ENCODE measurements around the gene TEX11.
"Not testable (repeated sequence)": the region's sequence is repeated elsewhere in the genome, so short reads cannot be mapped to it uniquely, and the experiment has no call there.

TEX11 gene

GRCh38 chrX:70720721-70721120, 187.8 kb downstream of the TEX11 start:
- Histone ChIP-seq H3K4me2 (ENCODE audit: low read length) (no peak overlapping the region), H4K20me1 (ENCODE audit: insufficient read depth, low read length) (no peaks in the 10 kb centered on the region), H3K4me1 (ENCODE audit: insufficient read depth, low read length, severe bottlenecking) (no peaks in the 10 kb centered on the region), H3K36me3 (ENCODE audit: insufficient read depth, low read length) (no peaks in the 10 kb centered on the region), H3K27ac (ENCODE audit: low read depth, low read length, poor library complexity, severe bottlenecking) (no peak overlapping the region), H3K9me3 (ENCODE audit: low read length) (no peaks in the 10 kb centered on the region), H3K9me2 (ENCODE audit: low read depth, low read length) (no peaks in the 10 kb centered on the region), H3K79me2 (ENCODE audit: insufficient read depth, low read length) (no peaks in the 10 kb centered on the region), H3K9ac (ENCODE audit: low read length) (no peak overlapping the region), H3F3A (ENCODE audit: insufficient read depth, low read length) (no peaks in the 10 kb centered on the region), H3K4me3 (ENCODE audit: low read depth, low read length, poor library complexity, severe bottlenecking) (no peak overlapping the region), H2AFZ (ENCODE audit: low read length) (no peak overlapping the region), H3K27me3 (ENCODE audit: insufficient read depth, low read length) (no peaks in the 10 kb centered on the region)
- TF ChIP-seq CTCF (IDR thresholded peaks at IDR 0.05; ENCODE audit: low read length), result no peak
- TF ChIP-seq EZH2 (IDR thresholded peaks at IDR 0.05; ENCODE audit: borderline replicate concordance, low read length), result no peak

- H2AFZ ChIP-seq (ENCODE audit: low read length); H3K9me3 ChIP-seq (ENCODE audit: low read length); H3K4me2 ChIP-seq (ENCODE audit: low read length); H3K27me3 ChIP-seq (ENCODE audit: insufficient read depth, low read length); H3K27ac ChIP-seq (ENCODE audit: low read depth, low read length, poor library complexity, severe bottlenecking); H3F3A ChIP-seq (ENCODE audit: insufficient read depth, low read length); H3K4me3 ChIP-seq (ENCODE audit: low read depth, low read length, poor library complexity, severe bottlenecking); H3K9ac ChIP-seq (ENCODE audit: low read length); H3K79me2 ChIP-seq (ENCODE audit: insufficient read depth, low read length); H4K20me1 ChIP-seq (ENCODE audit: insufficient read depth, low read length); H3K36me3 ChIP-seq (ENCODE audit: insufficient read depth, low read length); H3K4me1 ChIP-seq (ENCODE audit: insufficient read depth, low read length, severe bottlenecking); H3K9me2 ChIP-seq (ENCODE audit: low read depth, low read length): not testable (repeated sequence)
These were observed 197.2 kb downstream of the TEX11 start for GRCh38 chrX:70711336-70711735.

GRCh38 chrX:70694339-70695122, 214.0 kb downstream of the TEX11 start:
- Histone ChIP-seq H3K79me2 (ENCODE audit: insufficient read depth, low read length) (no peaks in the 10 kb centered on the region), H3K4me3 (ENCODE audit: low read depth, low read length, poor library complexity, severe bottlenecking) (no peak overlapping the region), H3K9me3 (ENCODE audit: low read length) (no peaks in the 10 kb centered on the region), H3F3A (ENCODE audit: insufficient read depth, low read length) (no peaks in the 10 kb centered on the region), H3K36me3 (ENCODE audit: insufficient read depth, low read length) (no peaks in the 10 kb centered on the region), H3K9ac (ENCODE audit: low read length) (no peak overlapping the region), H3K27ac (ENCODE audit: low read depth, low read length, poor library complexity, severe bottlenecking) (no peak overlapping the region), H3K9me2 (ENCODE audit: low read depth, low read length) (no peaks in the 10 kb centered on the region), H3K4me2 (ENCODE audit: low read length) (no peak overlapping the region), H2AFZ (ENCODE audit: low read length) (no peak overlapping the region), H4K20me1 (ENCODE audit: insufficient read depth, low read length) (no peaks in the 10 kb centered on the region), H3K4me1 (ENCODE audit: insufficient read depth, low read length, severe bottlenecking) (no peaks in the 10 kb centered on the region), H3K27me3 (ENCODE audit: insufficient read depth, low read length) (no peaks in the 10 kb centered on the region)
- TF ChIP-seq EZH2 (IDR thresholded peaks at IDR 0.05; ENCODE audit: borderline replicate concordance, low read length) (no peak), CTCF (IDR thresholded peaks at IDR 0.05; ENCODE audit: low read length) (no peak)

- not testable (repeated sequence) for H3K9ac ChIP-seq (ENCODE audit: low read length); H3K27ac ChIP-seq (ENCODE audit: low read depth, low read length, poor library complexity, severe bottlenecking); H3K9me3 ChIP-seq (ENCODE audit: low read length); H3K4me1 ChIP-seq (ENCODE audit: insufficient read depth, low read length, severe bottlenecking); H3K9me2 ChIP-seq (ENCODE audit: low read depth, low read length); H2AFZ ChIP-seq (ENCODE audit: low read length); H3K79me2 ChIP-seq (ENCODE audit: insufficient read depth, low read length); H3K4me3 ChIP-seq (ENCODE audit: low read depth, low read length, poor library complexity, severe bottlenecking); H3K4me2 ChIP-seq (ENCODE audit: low read length); H3F3A ChIP-seq (ENCODE audit: insufficient read depth, low read length); H4K20me1 ChIP-seq (ENCODE audit: insufficient read depth, low read length); H3K27me3 ChIP-seq (ENCODE audit: insufficient read depth, low read length); H3K36me3 ChIP-seq (ENCODE audit: insufficient read depth, low read length)
These were observed 229.1 kb downstream of the TEX11 start for GRCh38 chrX:70679455-70679854.
